Natural killer cell (primary cell): ENCODE data around the gene TRAF3IP1. TPM values are rescaled to one million over a fixed set of nuclear protein-coding genes. Genes with fewer than 3 reads are reported as not detected.

Experiments
- ATAC-seq, 3 donors: fragments of 150-1000 bp in 2 of 3; fragments of 200-7000 bp in 1 of 3; cut with Tn5 transposase; 1 replicate in 1 of 3; 2 replicates in 2 of 3; pipeline ENCODE4 v1.10.0; 2021; ENCODE audit warnings: mild to moderate bottlenecking in 2 of 3, moderate library complexity in 2 of 3
- DNase-seq, 2 donors: peaks; one replicate each; pipeline versions ENCODE4 v3.0.0 to v3.0.0-alpha.2; 2013 to 2021; ENCODE audit warnings: mixed read lengths in 1 of 2
- H3K27ac ChIP-seq: one replicate; pipeline ENCODE4 v1.5.1; 2013; ENCODE audit warnings: mild to moderate bottlenecking, low read length
- H3K27me3 ChIP-seq: one replicate; pipeline ENCODE4 v1.6.1; 2013; ENCODE audit warnings: low read length; ENCODE audit not compliant: control insufficient read depth, insufficient read depth
- H3K36me3 ChIP-seq: one replicate; pipeline ENCODE4 v1.6.1; 2013; ENCODE audit warnings: low read length; ENCODE audit not compliant: control insufficient read depth, insufficient read depth
- H3K4me1 ChIP-seq: one replicate; pipeline ENCODE4 v1.6.1; 2013; ENCODE audit warnings: low read length; ENCODE audit not compliant: control insufficient read depth, insufficient read depth
- H3K4me3 ChIP-seq: one replicate; pipeline ENCODE4 v1.5.1; 2013; ENCODE audit warnings: low read length
- H3K9me3 ChIP-seq: one replicate; pipeline ENCODE4 v1.6.1; 2013; ENCODE audit warnings: low read length; ENCODE audit not compliant: control insufficient read depth, insufficient read depth
- H3K27ac Mint-ChIP-seq, 2 donors: one replicate each; pipeline ENCODE4 v1.8.0; 2022; ENCODE audit warnings: mild to moderate bottlenecking in 2 of 2, mixed read lengths in 2 of 2, moderate library complexity in 1 of 2
- H3K27me3 Mint-ChIP-seq, 2 donors: one replicate each; pipeline ENCODE4 v1.8.0; 2022; ENCODE audit warnings: low read depth in 2 of 2, mixed read lengths in 2 of 2
- H3K36me3 Mint-ChIP-seq: one replicate; pipeline ENCODE4 v1.8.0; 2022; ENCODE audit warnings: mixed read lengths
- H3K4me1 Mint-ChIP-seq, 2 donors: one replicate each; pipeline ENCODE4 v1.8.0; 2022; ENCODE audit warnings: mixed read lengths in 2 of 2
- H3K4me3 Mint-ChIP-seq: one replicate; pipeline ENCODE4 v1.8.0; 2022; ENCODE audit warnings: mild to moderate bottlenecking, moderate library complexity, mixed read lengths
- H3K9me3 Mint-ChIP-seq, 2 donors: one replicate each; pipeline ENCODE4 v1.8.0; 2022; ENCODE audit warnings: mixed read lengths in 2 of 2
- WGBS: methylation state at CpG from one replicate; pipeline ENCODE4 v1.1.7; 2013; ENCODE audit warnings: missing lambda C conversion rate; ENCODE audit not compliant: insufficient coverage; 5-methylcytosine and 5-hydroxymethylcytosine counted together
- intact Hi-C: fragments of 100-400 bp; cut with micrococcal nuclease; formaldehyde crosslinking; loops from one replicate; pipeline ENCODE4 v1.14.2; 2022
- total RNA-seq, 4 donors: library from RNA; stranded (reverse); fragments of 120-200 nt in 1 of 4; gene quantifications; one replicate each; pipeline versions ENCODE4 v1.2.3 to v1.2.4, GENCODE V29; 2013 to 2022
- TF ChIP-seq, protein P1 (sequence below): fragments of 200-600 bp; IDR thresholded peaks from one replicate; pipeline ENCODE4 v1.8.0; 2022; ENCODE audit warnings: antibody characterized with exemption

TRAF3IP1 gene
- total RNA-seq, 3 donors from 2014 or later (not counting 1 experiment from before 2014, with no cell fraction given): 9.7 to 11.9 (median 11.3) TPM

DNA sequence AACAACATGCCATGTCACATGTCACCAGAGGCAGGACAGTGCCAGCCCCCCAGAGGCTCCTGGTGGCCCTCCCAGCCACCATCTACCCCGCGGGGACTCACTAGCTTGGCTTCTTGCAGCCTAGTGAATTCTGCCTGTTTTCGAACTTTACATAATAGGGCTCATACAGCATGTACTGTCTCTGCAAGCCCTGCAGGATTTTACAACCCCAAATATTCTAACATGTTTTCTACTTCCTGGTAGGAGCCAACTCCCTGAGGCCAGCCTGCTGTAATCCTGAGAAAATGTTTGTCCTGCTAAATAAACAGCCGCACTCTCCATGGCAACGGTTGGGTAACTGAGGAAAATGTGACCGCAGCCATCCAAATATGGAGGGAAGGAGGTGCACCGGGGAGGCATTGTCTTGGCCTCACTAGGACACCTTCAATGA lies 34.6 kb upstream of the TRAF3IP1 start:
- intact Hi-C loops: loop anchor here (5.0 to 10.0 kb wide), 2 partner anchors 43 to 321 kb away; partner anchors contain the start of genes HES6 and UBE2F
- no peak for ATAC-seq
- H3K4me1 Mint-ChIP-seq: peaks cover 54 to 59% of the 10 kb centered on the region in 2 donors

DNA sequence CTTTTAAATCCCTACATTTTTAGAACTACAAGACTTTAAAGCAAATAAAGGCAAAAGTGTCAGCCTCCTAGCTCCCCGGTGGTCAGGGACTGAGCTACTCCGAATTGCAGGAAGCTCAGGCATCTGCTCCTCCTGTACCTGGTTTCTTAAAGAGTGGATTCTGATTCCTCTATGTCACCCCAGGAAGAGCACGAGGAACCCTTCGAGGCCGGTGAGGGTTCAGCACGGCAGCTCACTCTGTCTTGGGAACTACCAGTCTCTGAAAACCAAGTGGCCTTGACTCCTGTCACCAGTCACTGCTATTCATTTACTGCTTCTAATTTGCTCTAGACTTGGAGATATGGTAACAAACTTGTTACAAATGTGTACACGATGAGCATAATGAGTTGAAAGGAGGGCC lies 34.2 kb upstream of the TRAF3IP1 start:
- intact Hi-C loops: loop anchor here (5.0 to 10.0 kb wide), 2 partner anchors 44 to 321 kb away; partner anchors contain the start of genes HES6 and UBE2F
- H3K27ac ChIP-seq: no peak overlapping the region
- peak overlapping the region; percentile 84 for H3K4me3 Mint-ChIP-seq
- no peaks in the 10 kb centered on the region for H3K27me3 Mint-ChIP-seq
- no peaks in the 10 kb centered on the region for H3K36me3 Mint-ChIP-seq
- peaks cover 55 to 61% of the 10 kb centered on the region in 2 donors for H3K4me1 Mint-ChIP-seq
- DNase-seq (no peak), ATAC-seq (no peak)
- TF ChIP-seq, protein P1, sequence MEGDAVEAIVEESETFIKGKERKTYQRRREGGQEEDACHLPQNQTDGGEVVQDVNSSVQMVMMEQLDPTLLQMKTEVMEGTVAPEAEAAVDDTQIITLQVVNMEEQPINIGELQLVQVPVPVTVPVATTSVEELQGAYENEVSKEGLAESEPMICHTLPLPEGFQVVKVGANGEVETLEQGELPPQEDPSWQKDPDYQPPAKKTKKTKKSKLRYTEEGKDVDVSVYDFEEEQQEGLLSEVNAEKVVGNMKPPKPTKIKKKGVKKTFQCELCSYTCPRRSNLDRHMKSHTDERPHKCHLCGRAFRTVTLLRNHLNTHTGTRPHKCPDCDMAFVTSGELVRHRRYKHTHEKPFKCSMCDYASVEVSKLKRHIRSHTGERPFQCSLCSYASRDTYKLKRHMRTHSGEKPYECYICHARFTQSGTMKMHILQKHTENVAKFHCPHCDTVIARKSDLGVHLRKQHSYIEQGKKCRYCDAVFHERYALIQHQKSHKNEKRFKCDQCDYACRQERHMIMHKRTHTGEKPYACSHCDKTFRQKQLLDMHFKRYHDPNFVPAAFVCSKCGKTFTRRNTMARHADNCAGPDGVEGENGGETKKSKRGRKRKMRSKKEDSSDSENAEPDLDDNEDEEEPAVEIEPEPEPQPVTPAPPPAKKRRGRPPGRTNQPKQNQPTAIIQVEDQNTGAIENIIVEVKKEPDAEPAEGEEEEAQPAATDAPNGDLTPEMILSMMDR: no peak
- H3K9me3 ChIP-seq: no peaks in the 10 kb centered on the region
- H3K4me3 ChIP-seq: no peak overlapping the region
- no peaks in the 10 kb centered on the region for H3K27me3 ChIP-seq
- peak overlapping the region; percentile 98 to 99 for H3K27ac Mint-ChIP-seq
- no peaks in the 10 kb centered on the region for H3K36me3 ChIP-seq
- H3K4me1 ChIP-seq: peaks cover 35% of the 10 kb centered on the region
- WGBS: 90% methylated on average over 7 of the region's 7 CpGs
- H3K9me3 Mint-ChIP-seq: no peaks in the 10 kb centered on the region

More for the DNA sequence above, 34.6 kb upstream of the TRAF3IP1 start:
- H3K27ac Mint-ChIP-seq: peak overlapping the region in 1 of 2 donors; percentile 98
- Histone ChIP-seq H3K27me3 (no peaks in the 10 kb centered on the region), H3K4me3 (no peak overlapping the region), H3K36me3 (no peaks in the 10 kb centered on the region), H3K4me1 (peaks cover 31% of the 10 kb centered on the region), H3K9me3 (no peaks in the 10 kb centered on the region), H3K27ac (no peak overlapping the region)
- H3K36me3 Mint-ChIP-seq: no peaks in the 10 kb centered on the region
- H3K27me3 Mint-ChIP-seq: no peaks in the 10 kb centered on the region
- TF ChIP-seq, protein P1: no peak
- H3K9me3 Mint-ChIP-seq: no peaks in the 10 kb centered on the region
- DNase-seq: no peak
- 96% methylated on average over 7 of the region's 7 CpGs for WGBS
- no peak overlapping the region for H3K4me3 Mint-ChIP-seq

DNA sequence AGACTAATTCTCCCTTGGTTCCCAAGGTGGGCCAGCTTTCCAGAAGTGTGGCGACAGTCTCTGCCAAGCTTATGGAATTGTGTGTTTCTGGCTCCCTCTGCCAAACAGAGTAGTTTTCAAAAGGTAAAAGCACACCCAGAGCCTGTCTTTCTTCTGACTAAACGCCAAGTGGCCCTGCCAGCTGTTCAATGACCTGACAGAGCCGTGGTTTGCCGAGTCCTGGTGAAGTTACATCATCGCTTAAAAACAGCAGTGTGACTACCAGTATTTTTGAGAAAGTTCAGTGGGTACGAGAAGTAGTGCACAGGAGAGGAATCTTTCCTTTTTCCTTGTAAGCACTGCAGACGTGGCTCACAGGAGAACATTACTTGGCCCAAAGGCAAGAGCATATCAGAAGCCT lies 33.8 kb upstream of the TRAF3IP1 start:
- H3K4me1 Mint-ChIP-seq: peaks cover 50 to 61% of the 10 kb centered on the region in 2 donors
- no peak overlapping the region for H3K4me3 ChIP-seq
- no peaks in the 10 kb centered on the region for H3K36me3 ChIP-seq
- H3K9me3 ChIP-seq: no peaks in the 10 kb centered on the region
- ATAC-seq (no peak), DNase-seq (no peak)
- H3K36me3 Mint-ChIP-seq: no peaks in the 10 kb centered on the region
- H3K4me1 ChIP-seq: peaks cover 35% of the 10 kb centered on the region
- no peaks in the 10 kb centered on the region for H3K9me3 Mint-ChIP-seq
- WGBS: 87% methylated on average over 7 of the region's 7 CpGs
- no peak overlapping the region for H3K27ac ChIP-seq
- H3K27me3 Mint-ChIP-seq: no peaks in the 10 kb centered on the region
- intact Hi-C loops: loop anchor here (5.0 to 10.0 kb wide), 2 partner anchors 44 to 322 kb away; partner anchors contain the start of genes HES6 and UBE2F
- TF ChIP-seq, protein P1: no peak
- no peaks in the 10 kb centered on the region for H3K27me3 ChIP-seq
- peak overlapping the region; percentile 98 to 99 for H3K27ac Mint-ChIP-seq
- H3K4me3 Mint-ChIP-seq: peak overlapping the region; percentile 84
